GM23338 (cell line): ENCODE measurements around the gene ZNF469. TPM values are rescaled to one million over a fixed set of nuclear protein-coding genes. Genes with fewer than 3 reads are reported as not detected.

ENCODE experiments used
- ATAC-seq: fragments of 200-7000 bp; cut with Tn5 transposase; 3 replicates; pipeline ENCODE4 v1.9.1; 2020
- DNase-seq: peaks from one replicate; pipeline ENCODE4 v3.0.0-alpha.2; 2015; ENCODE audit warnings: low spot score
- H2AFZ ChIP-seq: fragments of 200-600 bp; sonication (generic); 2 replicates; pipeline ENCODE4 v1.8.0; 2016; ENCODE audit warnings: antibody characterized with exemption, mild to moderate bottlenecking, moderate library complexity
- H3F3A ChIP-seq: fragments of 200-600 bp; sonication (generic); replicated peaks from 2 replicates; pipeline ENCODE4 v1.8.0; 2017; ENCODE audit warnings: antibody characterized with exemption, mixed run types, low read depth
- H3K27ac ChIP-seq: fragments of 200-600 bp; sonication (generic); 2 replicates; pipeline ENCODE4 v1.6.1; 2016; ENCODE audit warnings: low read depth
- H3K27me3 ChIP-seq: fragments of 200-600 bp; sonication (generic); 2 replicates; pipeline ENCODE4 v1.8.0; 2016; ENCODE audit warnings: mild to moderate bottlenecking, mixed run types, moderate library complexity; ENCODE audit not compliant: insufficient read depth
- H3K36me3 ChIP-seq: fragments of 200-600 bp; sonication (generic); 2 replicates; pipeline ENCODE4 v1.8.0; 2016; ENCODE audit warnings: mild to moderate bottlenecking; ENCODE audit not compliant: insufficient read depth
- H3K4me1 ChIP-seq: fragments of 200-600 bp; sonication (generic); 2 replicates; pipeline ENCODE4 v1.8.0; 2016; ENCODE audit warnings: mild to moderate bottlenecking, moderate library complexity; ENCODE audit not compliant: insufficient read depth
- H3K4me2 ChIP-seq: fragments of 200-600 bp; sonication (generic); 2 replicates; pipeline ENCODE4 v1.7.1; 2017; ENCODE audit warnings: mixed run types
- H3K4me3 ChIP-seq: fragments of 200-600 bp; sonication (generic); 2 replicates; pipeline ENCODE4 v1.6.1; 2016; ENCODE audit warnings: mixed run types
- H3K79me2 ChIP-seq: fragments of 200-600 bp; sonication (generic); replicated peaks from 2 replicates; pipeline ENCODE4 v1.8.0; 2017; ENCODE audit warnings: mild to moderate bottlenecking; ENCODE audit not compliant: insufficient read depth
- H3K9me2 ChIP-seq: fragments of 200-600 bp; sonication (generic); 2 replicates; pipeline ENCODE4 v1.8.0; 2017; ENCODE audit not compliant: insufficient read depth
- H4K20me1 ChIP-seq: fragments of 200-600 bp; sonication (generic); replicated peaks from 2 replicates; pipeline ENCODE4 v1.8.0; 2017; ENCODE audit warnings: mild to moderate bottlenecking; ENCODE audit not compliant: insufficient read depth
- H3K27ac Mint-ChIP-seq: 2 replicates; pipeline ENCODE4 v1.8.0; 2020; ENCODE audit warnings: inconsistent platforms, mild to moderate bottlenecking, moderate library complexity, mixed read lengths
- H3K27me3 Mint-ChIP-seq: 3 replicates; pipeline ENCODE4 v1.8.0; 2022; ENCODE audit warnings: low read depth, mild to moderate bottlenecking, moderate library complexity, mixed read lengths, inconsistent platforms; ENCODE audit not compliant: insufficient read depth, poor library complexity
- H3K36me3 Mint-ChIP-seq: 3 replicates; pipeline ENCODE4 v1.8.0; 2021; ENCODE audit warnings: low read depth, mild to moderate bottlenecking, inconsistent platforms, moderate library complexity, mixed read lengths
- H3K4me1 Mint-ChIP-seq: 3 replicates; pipeline ENCODE4 v1.8.0; 2020; ENCODE audit warnings: mild to moderate bottlenecking, inconsistent platforms, mixed read lengths
- H3K4me3 Mint-ChIP-seq: 3 replicates; pipeline ENCODE4 v1.8.0; 2021; ENCODE audit warnings: moderate library complexity, mild to moderate bottlenecking, inconsistent platforms, mixed read lengths
- H3K9me3 Mint-ChIP-seq: 3 replicates; pipeline ENCODE4 v1.8.0; 2020; ENCODE audit warnings: moderate library complexity, mild to moderate bottlenecking, inconsistent platforms, mixed read lengths
- CREB1 ChIP-seq: fragments of 250-450 bp; sonication (Bioruptor Pico); IDR thresholded peaks from 2 replicates; pipeline ENCODE4 v1.5.0; 2020; ENCODE audit warnings: low read depth, mild to moderate bottlenecking, moderate library complexity
- EZH2 ChIP-seq: fragments of 200-600 bp; sonication (generic); IDR thresholded peaks from one replicate; pipeline ENCODE4 v1.8.0; 2017; ENCODE audit warnings: antibody characterized with exemption, mild to moderate bottlenecking, low read depth; ENCODE audit not compliant: unreplicated experiment
- EZH2phosphoT487 ChIP-seq: fragments of 200-600 bp; sonication (generic); IDR thresholded peaks from one replicate; pipeline ENCODE4 v1.8.1; 2018; ENCODE audit warnings: antibody characterized with exemption; ENCODE audit not compliant: unreplicated experiment
- NANOG ChIP-seq: IDR thresholded peaks from 2 replicates; pipeline ENCODE4 v1.6.1; 2016; ENCODE audit warnings: antibody characterized with exemption, borderline replicate concordance
- POLR2AphosphoS5 ChIP-seq: IDR thresholded peaks from 2 replicates; pipeline ENCODE4 v1.6.1; 2016; ENCODE audit warnings: antibody characterized with exemption, low read depth
- STAT1 ChIP-seq: IDR thresholded peaks from one replicate; pipeline ENCODE4 v1.6.1; 2016; ENCODE audit warnings: antibody characterized with exemption; ENCODE audit not compliant: unreplicated experiment
- ZNF114 ChIP-seq: fragments of 250-450 bp; sonication (Bioruptor Pico); IDR thresholded peaks from 2 replicates; pipeline ENCODE4 v1.5.0; 2020; ENCODE audit warnings: mild to moderate bottlenecking, moderate library complexity
- ZNF331 ChIP-seq: fragments of 250-450 bp; sonication (Bioruptor Pico); IDR thresholded peaks from 2 replicates; pipeline ENCODE4 v1.5.0; 2020; ENCODE audit warnings: low read depth, mild to moderate bottlenecking, moderate library complexity
- polyA plus RNA-seq: library from polyadenylated mRNA; unstranded; fragments of >200 nt; fragmentation: Nextera tagmentation; extraction: Ambion mirVana; gene quantifications from 2 replicates; pipeline ENCODE4 v1.2.1, GENCODE V29; 2016
- total RNA-seq: library from RNA; depleted of rRNA; stranded (reverse); fragments of >200 nt; shearing (Covaris generic); gene quantifications from 2 replicates; pipeline ENCODE4 v1.2.3, GENCODE V29; 2014
- TF ChIP-seq, protein P1 (sequence below), 2 experiments: fragments of 200-600 bp in 1 of 2; sonication (generic) in 1 of 2; conservative IDR thresholded peaks; 2 replicates each; pipeline versions ENCODE4 v1.5.1 to v1.6.1; 2016 to 2017; ENCODE audit warnings: antibody characterized with exemption in 2 of 2, low read depth in 2 of 2, mild to moderate bottlenecking in 2 of 2, moderate library complexity in 1 of 2
- TF ChIP-seq, protein P2 (sequence below): IDR thresholded peaks from 2 replicates; pipeline ENCODE4 v1.6.1; 2016; ENCODE audit warnings: antibody characterized with exemption
- TF ChIP-seq, protein P3 (sequence below): IDR thresholded peaks from one replicate; pipeline ENCODE4 v1.6.1; 2018; ENCODE audit warnings: antibody characterized with exemption; ENCODE audit not compliant: unreplicated experiment

ZNF469 gene
- total and polyA plus RNA-seq, 2 experiments from 2014 or later = 0.23 to 1.9 TPM

DNA sequence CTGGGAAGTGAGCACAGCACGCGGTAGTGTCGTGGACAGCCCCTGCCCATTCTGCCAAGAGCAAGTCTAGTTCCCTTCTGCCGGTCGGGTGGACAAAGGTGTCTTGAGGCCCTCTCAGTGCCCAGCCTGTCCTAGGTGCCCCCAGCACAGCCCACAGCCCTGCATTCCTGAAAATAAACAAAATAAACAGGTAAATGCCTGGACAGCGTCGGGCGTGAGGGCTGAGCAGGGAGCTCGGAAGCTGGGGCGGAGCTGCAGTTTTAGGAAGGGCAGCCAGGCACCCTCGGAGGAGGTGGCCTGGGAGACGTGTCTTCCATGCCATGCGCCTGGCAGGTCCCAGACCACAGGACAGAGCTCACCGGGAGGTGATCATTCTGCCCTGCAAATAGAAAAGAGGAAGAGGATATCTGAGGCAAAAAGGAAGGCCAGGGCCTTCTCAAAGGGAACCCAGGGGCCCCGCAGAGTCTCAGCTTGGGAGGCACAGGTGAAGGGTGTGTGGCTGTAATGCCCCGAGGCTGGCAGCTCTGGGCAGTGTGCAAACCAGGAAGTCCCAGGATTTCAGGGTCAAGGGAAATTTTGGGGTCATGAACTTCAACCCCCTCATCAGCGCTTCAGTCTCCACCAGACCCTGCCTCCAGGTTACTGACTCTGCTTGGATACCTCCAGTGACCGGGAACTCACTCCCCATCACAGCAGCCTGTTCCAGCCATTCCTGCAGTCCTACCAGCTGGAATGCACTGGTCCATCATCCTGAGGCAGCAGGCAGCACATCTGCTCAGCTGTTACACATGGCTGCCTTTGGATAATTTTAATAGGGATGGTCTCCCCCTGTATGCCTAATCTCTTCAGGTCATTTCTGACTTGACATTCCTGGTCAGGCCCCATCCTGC lies 1.7 kb downstream of the ZNF469 start (continued):
- TF ChIP-seq, protein P1, sequence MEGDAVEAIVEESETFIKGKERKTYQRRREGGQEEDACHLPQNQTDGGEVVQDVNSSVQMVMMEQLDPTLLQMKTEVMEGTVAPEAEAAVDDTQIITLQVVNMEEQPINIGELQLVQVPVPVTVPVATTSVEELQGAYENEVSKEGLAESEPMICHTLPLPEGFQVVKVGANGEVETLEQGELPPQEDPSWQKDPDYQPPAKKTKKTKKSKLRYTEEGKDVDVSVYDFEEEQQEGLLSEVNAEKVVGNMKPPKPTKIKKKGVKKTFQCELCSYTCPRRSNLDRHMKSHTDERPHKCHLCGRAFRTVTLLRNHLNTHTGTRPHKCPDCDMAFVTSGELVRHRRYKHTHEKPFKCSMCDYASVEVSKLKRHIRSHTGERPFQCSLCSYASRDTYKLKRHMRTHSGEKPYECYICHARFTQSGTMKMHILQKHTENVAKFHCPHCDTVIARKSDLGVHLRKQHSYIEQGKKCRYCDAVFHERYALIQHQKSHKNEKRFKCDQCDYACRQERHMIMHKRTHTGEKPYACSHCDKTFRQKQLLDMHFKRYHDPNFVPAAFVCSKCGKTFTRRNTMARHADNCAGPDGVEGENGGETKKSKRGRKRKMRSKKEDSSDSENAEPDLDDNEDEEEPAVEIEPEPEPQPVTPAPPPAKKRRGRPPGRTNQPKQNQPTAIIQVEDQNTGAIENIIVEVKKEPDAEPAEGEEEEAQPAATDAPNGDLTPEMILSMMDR (conservative IDR thresholded peaks at IDR 0.05; ENCODE audit: low read depth in 2 of 2) = no peak
- TF ChIP-seq ZNF331 (CRISPR knock-in tag) (no peak), ZNF114 (CRISPR knock-in tag) (no peak), POLR2AphosphoS5 (no peak), EZH2phosphoT487 (no peak), EZH2 (no peak), STAT1 (no peak), CREB1 (CRISPR knock-in tag) (no peak)
- TF ChIP-seq, protein P2, sequence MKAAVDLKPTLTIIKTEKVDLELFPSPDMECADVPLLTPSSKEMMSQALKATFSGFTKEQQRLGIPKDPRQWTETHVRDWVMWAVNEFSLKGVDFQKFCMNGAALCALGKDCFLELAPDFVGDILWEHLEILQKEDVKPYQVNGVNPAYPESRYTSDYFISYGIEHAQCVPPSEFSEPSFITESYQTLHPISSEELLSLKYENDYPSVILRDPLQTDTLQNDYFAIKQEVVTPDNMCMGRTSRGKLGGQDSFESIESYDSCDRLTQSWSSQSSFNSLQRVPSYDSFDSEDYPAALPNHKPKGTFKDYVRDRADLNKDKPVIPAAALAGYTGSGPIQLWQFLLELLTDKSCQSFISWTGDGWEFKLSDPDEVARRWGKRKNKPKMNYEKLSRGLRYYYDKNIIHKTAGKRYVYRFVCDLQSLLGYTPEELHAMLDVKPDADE = no peak
- TF ChIP-seq, protein P3, sequence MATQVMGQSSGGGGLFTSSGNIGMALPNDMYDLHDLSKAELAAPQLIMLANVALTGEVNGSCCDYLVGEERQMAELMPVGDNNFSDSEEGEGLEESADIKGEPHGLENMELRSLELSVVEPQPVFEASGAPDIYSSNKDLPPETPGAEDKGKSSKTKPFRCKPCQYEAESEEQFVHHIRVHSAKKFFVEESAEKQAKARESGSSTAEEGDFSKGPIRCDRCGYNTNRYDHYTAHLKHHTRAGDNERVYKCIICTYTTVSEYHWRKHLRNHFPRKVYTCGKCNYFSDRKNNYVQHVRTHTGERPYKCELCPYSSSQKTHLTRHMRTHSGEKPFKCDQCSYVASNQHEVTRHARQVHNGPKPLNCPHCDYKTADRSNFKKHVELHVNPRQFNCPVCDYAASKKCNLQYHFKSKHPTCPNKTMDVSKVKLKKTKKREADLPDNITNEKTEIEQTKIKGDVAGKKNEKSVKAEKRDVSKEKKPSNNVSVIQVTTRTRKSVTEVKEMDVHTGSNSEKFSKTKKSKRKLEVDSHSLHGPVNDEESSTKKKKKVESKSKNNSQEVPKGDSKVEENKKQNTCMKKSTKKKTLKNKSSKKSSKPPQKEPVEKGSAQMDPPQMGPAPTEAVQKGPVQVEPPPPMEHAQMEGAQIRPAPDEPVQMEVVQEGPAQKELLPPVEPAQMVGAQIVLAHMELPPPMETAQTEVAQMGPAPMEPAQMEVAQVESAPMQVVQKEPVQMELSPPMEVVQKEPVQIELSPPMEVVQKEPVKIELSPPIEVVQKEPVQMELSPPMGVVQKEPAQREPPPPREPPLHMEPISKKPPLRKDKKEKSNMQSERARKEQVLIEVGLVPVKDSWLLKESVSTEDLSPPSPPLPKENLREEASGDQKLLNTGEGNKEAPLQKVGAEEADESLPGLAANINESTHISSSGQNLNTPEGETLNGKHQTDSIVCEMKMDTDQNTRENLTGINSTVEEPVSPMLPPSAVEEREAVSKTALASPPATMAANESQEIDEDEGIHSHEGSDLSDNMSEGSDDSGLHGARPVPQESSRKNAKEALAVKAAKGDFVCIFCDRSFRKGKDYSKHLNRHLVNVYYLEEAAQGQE = no peak

DNA sequence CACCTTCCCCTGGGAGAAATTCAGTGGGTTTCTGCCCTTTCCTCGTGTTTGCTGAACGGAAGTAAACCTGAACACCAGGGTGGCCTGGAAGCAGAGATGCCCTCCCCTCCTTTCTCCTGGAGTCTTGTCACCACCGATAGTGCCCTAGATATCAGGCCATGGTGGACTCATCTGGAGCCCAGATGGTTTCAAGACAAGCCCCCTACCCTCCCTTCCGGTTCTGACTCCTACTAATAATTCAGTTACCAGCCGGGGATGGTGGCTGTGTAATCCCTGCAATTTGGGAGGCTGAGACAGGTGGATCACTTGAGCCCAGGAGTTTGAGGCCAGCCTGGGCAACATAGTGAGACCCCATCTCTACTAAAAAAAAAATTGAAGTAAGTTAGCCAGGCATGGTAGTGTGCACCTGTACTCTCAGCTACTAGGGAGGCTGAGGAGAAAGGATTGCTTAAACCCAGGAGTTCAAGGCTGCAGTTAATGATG lies 2.4 kb downstream of the ZNF469 start:
- Histone ChIP-seq H3K36me3 (no peaks in the 10 kb centered on the region), H3F3A (peaks cover 11% of the 10 kb centered on the region), H3K4me2 (no peak overlapping the region), H3K27ac (no peak overlapping the region), H2AFZ (no peak overlapping the region), H3K79me2 (no peaks in the 10 kb centered on the region), H4K20me1 (no peaks in the 10 kb centered on the region), H3K9me2 (no peaks in the 10 kb centered on the region), H3K4me3 (no peak overlapping the region), H3K4me1 (peaks cover 15% of the 10 kb centered on the region), H3K27me3 (peaks cover 31% of the 10 kb centered on the region)
- ATAC-seq (no peak), DNase-seq (no peak)
- no peak overlapping the region for H3K27ac Mint-ChIP-seq
- no peak overlapping the region; the same call in 2 of the 3 replicates for H3K4me3 Mint-ChIP-seq
- H3K27me3 Mint-ChIP-seq = peaks cover 28% of the 10 kb centered on the region
- peaks cover 6% of the 10 kb centered on the region; the same call in 1 of the 3 replicates for H3K4me1 Mint-ChIP-seq
- H3K36me3 Mint-ChIP-seq = no peaks in the 10 kb centered on the region
- H3K9me3 Mint-ChIP-seq = no peaks in the 10 kb centered on the region
- TF ChIP-seq ZNF114 (CRISPR knock-in tag) = no peak
- TF ChIP-seq, protein P1 (conservative IDR thresholded peaks at IDR 0.05; ENCODE audit: low read depth in 2 of 2) = no peak
- no peak for TF ChIP-seq EZH2
- TF ChIP-seq STAT1 = no peak
- TF ChIP-seq NANOG = no peak
- TF ChIP-seq POLR2AphosphoS5 = no peak
- no peak for TF ChIP-seq CREB1 (CRISPR knock-in tag)
- TF ChIP-seq ZNF331 (CRISPR knock-in tag) = no peak
- TF ChIP-seq EZH2phosphoT487 = no peak
- TF ChIP-seq, protein P3 = no peak
